HCT116 (cell line): ENCODE results near the gene SOX6. TPM values are rescaled to one million over a fixed set of nuclear protein-coding genes. Genes with fewer than 3 reads are reported as not detected.

ENCODE experiments used
- ATAC-seq: fragments of 200-7000 bp; cut with Tn5 transposase; 2 replicates; pipeline ENCODE4 v1.9.1; 2020; ENCODE audit warnings: mild to moderate bottlenecking, moderate library complexity
- BruUV-seq: library from RNA; stranded (reverse); fragments of 400-500 nt; replicated peaks from 2 replicates; lab custom pipeline; 2021; lab: Mats Ljungman, UMichigan
- CTCF ChIA-PET: fragments of 300-600 bp; sonication (Branson Sonifier 250); formaldehyde crosslinking; loops from one replicate; lab custom pipeline; 2021; ENCODE audit warnings: antibody characterized with exemption; lab: Charles Lee
- POLR2A ChIA-PET: fragments of 300-600, 350-600 bp; sonication (Branson Sonifier 250); formaldehyde crosslinking; loops from one replicate; lab custom pipeline; 2021; ENCODE audit warnings: antibody characterized with exemption; lab: Charles Lee
- RAD21 ChIA-PET, 2 experiments: fragments of 300-600 bp; sonication (Branson Sonifier 250); formaldehyde crosslinking; loops; one replicate each; lab custom pipeline; 2023; ENCODE audit warnings: low total read pairs in 2 of 2; ENCODE audit not compliant: uncharacterized antibody in 2 of 2, unreplicated experiment in 2 of 2, low non-redundant PET in 1 of 2; lab: Charles Lee
- DNase-seq: peaks from one replicate; pipeline ENCODE4 v3.0.0-alpha.2; 2010; ENCODE audit warnings: low read depth, low spot score
- H2AFZ ChIP-seq: fragments of 200-600 bp; shearing (Covaris generic), sonication (generic); 2 replicates; pipeline ENCODE4 v1.6.1; 2017; ENCODE audit warnings: low read depth, mixed run types, mixed read lengths, antibody characterized with exemption, low read length; ENCODE audit not compliant: poor library complexity, severe bottlenecking
- H3K27ac ChIP-seq: 2 replicates; pipeline ENCODE4 v1.5.1; 2012; ENCODE audit warnings: low read depth, low read length
- H3K27me3 ChIP-seq: fragments of 200-600 bp; sonication (generic); 2 replicates; pipeline ENCODE4 v1.6.1; 2016; ENCODE audit warnings: mixed run types, low read length, mixed read lengths; ENCODE audit not compliant: insufficient read depth
- H3K36me3 ChIP-seq, 2 experiments: fragments of 200-500 bp in 1 of 2; fragments of 200-600 bp in 1 of 2; sonication (Bioruptor generic) in 1 of 2; sonication (generic) in 1 of 2; 2 replicates each; pipeline versions ENCODE4 v1.5.1 to v1.6.1; 2014 to 2016; ENCODE audit warnings: low read length in 2 of 2, inconsistent platforms in 1 of 2, mixed read lengths in 1 of 2, mixed run types in 1 of 2; ENCODE audit not compliant: insufficient read depth in 2 of 2, control insufficient read depth in 1 of 2
- H3K4me1 ChIP-seq, 2 experiments: fragments of 200-600 bp in 1 of 2; sonication (generic) in 1 of 2; 2 replicates each; pipeline versions ENCODE4 v1.5.1 to v1.6.1; 2012 to 2017; ENCODE audit warnings: low read length in 2 of 2, inconsistent platforms in 1 of 2, mild to moderate bottlenecking in 1 of 2, mixed read lengths in 1 of 2, mixed run types in 1 of 2, moderate library complexity in 1 of 2; ENCODE audit not compliant: insufficient read depth in 2 of 2, control insufficient read depth in 1 of 2
- H3K4me2 ChIP-seq: fragments of 200-600 bp; sonication (generic); 2 replicates; pipeline ENCODE4 v1.6.1; 2017; ENCODE audit warnings: mixed run types, low read length, mixed read lengths
- H3K4me3 ChIP-seq, 2 experiments: fragments of 200-600 bp in 1 of 2; sonication (generic) in 1 of 2; replicated peaks in 1 of 2; 2 replicates each; pipeline ENCODE4 v1.5.1; 2011 to 2016; ENCODE audit warnings: low read length in 2 of 2, control low read depth in 1 of 2, low read depth in 1 of 2, mild to moderate bottlenecking in 1 of 2, mixed read lengths in 1 of 2, mixed run types in 1 of 2
- H3K79me2 ChIP-seq: fragments of 200-600 bp; sonication (generic); 2 replicates; pipeline ENCODE4 v1.6.1; 2017; ENCODE audit warnings: mild to moderate bottlenecking, mixed run types, low read length, moderate library complexity, mixed read lengths; ENCODE audit not compliant: insufficient read depth
- H3K9ac ChIP-seq: fragments of 200-600 bp; sonication (generic); 2 replicates; pipeline ENCODE4 v1.6.1; 2016; ENCODE audit warnings: low read length, mixed read lengths
- H3K9me2 ChIP-seq: fragments of 200-600 bp; sonication (generic), shearing (Covaris generic); 2 replicates; pipeline ENCODE4 v1.6.1; 2017; ENCODE audit warnings: mixed run types, mild to moderate bottlenecking, moderate library complexity; ENCODE audit not compliant: insufficient read depth
- H3K9me3 ChIP-seq, 2 experiments: fragments of 200-500 bp in 1 of 2; fragments of 200-600 bp in 1 of 2; sonication (Bioruptor generic) in 1 of 2; sonication (generic) in 1 of 2; 2 replicates each; pipeline ENCODE4 v1.6.1; 2014 to 2017; ENCODE audit warnings: low read length in 2 of 2, mixed read lengths in 2 of 2, inconsistent platforms in 1 of 2, low read depth in 1 of 2, mild to moderate bottlenecking in 1 of 2, mixed run types in 1 of 2, moderate library complexity in 1 of 2; ENCODE audit not compliant: control insufficient read depth in 1 of 2, insufficient read depth in 1 of 2
- H4K20me1 ChIP-seq: fragments of 200-600 bp; sonication (generic), shearing (Covaris generic); 2 replicates; pipeline ENCODE4 v1.6.1; 2017; ENCODE audit warnings: mixed run types, mild to moderate bottlenecking, moderate library complexity; ENCODE audit not compliant: insufficient read depth
- EGR1 ChIP-seq: IDR thresholded peaks from 2 replicates; pipeline ENCODE4 v1.6.1; 2012; ENCODE audit warnings: low read depth
- EZH2 ChIP-seq: fragments of 200-600 bp; sonication (generic); IDR thresholded peaks from 2 replicates; pipeline ENCODE4 v1.6.1; 2017; ENCODE audit warnings: antibody characterized with exemption, mixed run types
- JUND ChIP-seq: IDR thresholded peaks from 2 replicates; pipeline ENCODE4 v1.6.1; 2012
- RAD21 ChIP-seq: IDR thresholded peaks from 2 replicates; pipeline ENCODE4 v1.6.1; 2012; ENCODE audit warnings: low read depth, mild to moderate bottlenecking
- SP1 ChIP-seq: IDR thresholded peaks from 2 replicates; pipeline ENCODE4 v1.6.1; 2012; ENCODE audit warnings: low read depth
- SRF ChIP-seq: IDR thresholded peaks from 2 replicates; pipeline ENCODE4 v1.6.1; 2012; ENCODE audit warnings: low read depth
- TCF7L2 ChIP-seq: IDR thresholded peaks from 2 replicates; pipeline ENCODE4 v1.7.0; 2011; ENCODE audit warnings: borderline replicate concordance, inconsistent platforms; ENCODE audit not compliant: insufficient read depth, insufficient read length; ENCODE audit errors: extremely low read depth
- YY1 ChIP-seq: IDR thresholded peaks from 2 replicates; pipeline ENCODE4 v1.6.1; 2011; ENCODE audit warnings: low read length, low read depth, moderate library complexity, mild to moderate bottlenecking; ENCODE audit not compliant: insufficient replicate concordance; ENCODE audit errors: extremely low read depth
- ZFX ChIP-seq: fragments of 450-650 bp; IDR thresholded peaks from 2 replicates; pipeline ENCODE4 v1.6.1; 2017
- ZNF274 ChIP-seq: fragments of 200-500 bp; sonication (Bioruptor generic); IDR thresholded peaks from 2 replicates; pipeline ENCODE4 v1.6.1; 2014; ENCODE audit warnings: mild to moderate bottlenecking, low read depth, low read length, inconsistent platforms
- intact Hi-C: fragments of 100-400 bp; cut with micrococcal nuclease; formaldehyde crosslinking; loops from 2 replicates; pipeline ENCODE4 v1.10.0; 2022
- total RNA-seq: library from RNA; stranded (reverse); gene quantifications from one replicate; pipeline ENCODE4 v1.2.1, GENCODE V29; 2021; ENCODE audit not compliant: unreplicated experiment
- TF ChIP-seq, protein P1 (sequence below): IDR thresholded peaks from 2 replicates; pipeline ENCODE4 v1.6.1; 2012

SOX6 gene
- total RNA-seq, 1 experiment from 2014 or later: 0.81 TPM

DNA sequence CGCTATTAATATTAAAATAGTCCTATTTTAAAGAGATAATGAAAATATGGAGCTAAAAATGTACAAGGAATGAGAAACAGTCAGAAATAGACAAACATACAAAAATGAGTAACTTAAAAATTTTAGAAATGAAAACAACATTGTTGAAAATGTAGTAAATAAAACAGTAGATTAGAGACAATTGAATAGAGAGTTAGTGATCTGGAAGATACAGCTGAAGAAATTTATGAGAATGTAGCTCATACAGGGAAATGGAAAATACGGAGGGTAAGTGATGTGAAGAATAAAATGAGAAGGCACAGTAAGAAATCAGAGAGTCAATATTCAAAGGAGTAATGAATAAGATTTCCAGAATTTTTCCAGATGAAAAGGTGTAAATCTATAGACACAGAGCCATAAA, 424.8 kb downstream of the SOX6 start:
- Histone ChIP-seq H3K9me3 (no peaks in the 10 kb centered on the region), H3K4me1 (no peaks in the 10 kb centered on the region), H3K4me2 (no peak overlapping the region), H3K79me2 (no peaks in the 10 kb centered on the region), H2AFZ (no peak overlapping the region), H3K36me3 (no peaks in the 10 kb centered on the region), H3K27me3 (peaks cover 12% of the 10 kb centered on the region; the same call in 1 of the 2 replicates), H3K4me3 (no peak overlapping the region), H3K9ac (no peak overlapping the region), H3K27ac (no peak overlapping the region), H3K9me2 (no peaks in the 10 kb centered on the region), H4K20me1 (no peaks in the 10 kb centered on the region)
- BruUV-seq: no TSS peak
- intact Hi-C loops: no loop called here
- TF ChIP-seq SP1 (no peak), ZNF274 (no peak), ZFX (no peak), EZH2 (no peak), TCF7L2 (no peak), RAD21 (no peak), EGR1 (no peak)
- TF ChIP-seq, protein P1, sequence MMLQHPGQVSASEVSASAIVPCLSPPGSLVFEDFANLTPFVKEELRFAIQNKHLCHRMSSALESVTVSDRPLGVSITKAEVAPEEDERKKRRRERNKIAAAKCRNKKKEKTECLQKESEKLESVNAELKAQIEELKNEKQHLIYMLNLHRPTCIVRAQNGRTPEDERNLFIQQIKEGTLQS: no peak
- ATAC-seq: no peak
- ChIA-PET RAD21 (no interaction called here), POLR2A (no interaction called here), CTCF (interaction anchor here (1.0 to 1.3 kb wide), 2 partner anchors 8 to 9 kb away, joined by 3 read pairs; no protein-coding TSS in a partner anchor)
- no peak for DNase-seq

DNA sequence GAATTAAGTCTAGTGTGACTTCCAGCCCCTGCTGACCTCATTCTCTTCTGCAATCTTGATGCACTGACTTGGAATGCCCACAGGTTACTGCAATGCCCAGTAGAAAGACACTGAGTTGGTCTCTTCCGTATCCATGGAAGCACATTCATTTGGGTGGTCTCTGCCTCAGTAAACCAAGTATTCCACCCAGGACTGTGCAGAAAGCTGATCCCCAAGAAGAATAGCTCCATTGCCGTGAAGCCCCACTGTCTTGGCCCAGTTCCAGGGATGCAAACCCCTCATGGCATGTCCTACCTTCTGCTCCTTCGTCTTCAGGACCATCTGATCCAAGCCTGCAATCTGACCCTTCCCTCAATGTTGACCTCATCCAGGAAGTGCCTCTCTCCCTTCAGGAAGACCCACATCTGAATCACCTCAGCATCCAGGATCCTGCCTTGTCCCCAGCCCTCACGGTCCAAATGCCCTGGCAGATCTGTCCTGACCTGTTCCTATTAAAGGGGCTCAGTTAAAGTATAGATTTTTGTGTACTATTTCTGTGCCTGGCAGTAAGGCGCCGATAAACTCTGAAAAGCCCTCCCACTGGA, 425.8 kb downstream of the SOX6 start:
- ChIA-PET CTCF (interaction anchor here (1.0 kb wide), 1 partner anchor 10 kb away, joined by 3 read pairs; no protein-coding TSS in a partner anchor), RAD21 (no interaction called here), POLR2A (no interaction called here)
- no peak overlapping the region for H3K27ac ChIP-seq
- no peaks in the 10 kb centered on the region for H3K4me1 ChIP-seq
- BruUV-seq: no TSS peak
- no peaks in the 10 kb centered on the region for H3K9me2 ChIP-seq
- H3K27me3 ChIP-seq: peaks cover 12% of the 10 kb centered on the region; the same call in 1 of the 2 replicates
- H3K36me3 ChIP-seq: no peaks in the 10 kb centered on the region
- H2AFZ ChIP-seq: no peak overlapping the region
- H4K20me1 ChIP-seq: no peaks in the 10 kb centered on the region
- H3K9ac ChIP-seq: no peak overlapping the region
- intact Hi-C loops: no loop called here
- no peak overlapping the region for H3K4me2 ChIP-seq
- TF ChIP-seq YY1: no peak
- TF ChIP-seq SRF: no peak
- TF ChIP-seq, protein P1: no peak
- TF ChIP-seq EGR1: no peak
- no peak for TF ChIP-seq JUND
- H3K79me2 ChIP-seq: no peaks in the 10 kb centered on the region
- DNase-seq: no peak
- ATAC-seq: no peak
- H3K4me3 ChIP-seq: no peak overlapping the region
- H3K9me3 ChIP-seq: no peaks in the 10 kb centered on the region
